HS-27A (cell line): ENCODE data around the gene ROS1.

Source experiments
- DNase-seq: peaks from one replicate; pipeline ENCODE4 v3.0.0-alpha.2; 2012; ENCODE audit warnings: low read depth, missing footprints

ROS1 gene

DNA sequence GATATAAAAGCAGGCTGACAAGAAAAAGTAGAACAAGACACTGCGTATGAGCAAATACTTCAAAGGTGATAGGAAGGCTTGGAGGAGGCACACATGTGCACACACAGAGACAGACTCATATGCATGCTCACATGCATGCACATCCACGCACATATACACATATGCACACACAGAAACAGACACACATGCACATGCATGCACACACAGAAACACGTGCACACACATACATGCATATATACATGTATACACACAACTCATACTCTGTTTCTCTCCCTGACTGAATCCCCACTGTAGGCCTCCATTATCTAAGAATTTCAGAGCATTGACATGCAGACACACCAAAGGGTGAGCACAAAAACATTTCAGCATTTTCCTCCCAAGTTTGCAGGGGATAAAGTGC is 116.7 kb downstream of the ROS1 start:
- DNase-seq, result no peak

- DNase-seq, result no peak
Observed at GRCh38 chr6:117307655-117308054, 118.1 kb downstream of the ROS1 start.

DNA sequence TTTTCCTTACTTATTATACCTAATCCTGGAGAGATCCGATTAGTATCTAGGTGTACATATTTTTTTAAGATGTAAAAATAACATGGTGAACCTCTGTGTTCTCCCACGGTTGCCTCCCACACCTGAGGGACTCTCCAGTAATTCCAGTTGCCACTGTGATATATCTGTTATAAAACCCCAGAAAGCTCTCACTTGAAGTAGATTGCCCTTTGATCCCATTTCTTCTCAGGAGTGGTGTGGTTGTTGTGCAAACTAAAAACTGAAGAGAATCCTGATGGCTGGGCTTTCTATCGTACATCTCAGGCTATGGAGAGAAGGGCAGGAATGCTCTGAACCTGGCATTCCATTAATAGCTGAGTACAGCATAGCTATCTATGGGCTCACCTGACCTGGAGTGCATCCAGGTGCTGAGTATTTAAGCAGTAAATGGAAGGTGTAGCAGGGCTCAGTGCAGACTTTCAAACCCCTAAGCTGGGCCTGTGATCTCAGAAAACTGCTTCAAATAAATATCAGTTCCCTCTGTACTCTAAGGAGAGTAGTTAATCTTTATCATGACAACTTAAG is 119.4 kb downstream of the ROS1 start:
- no peak for DNase-seq

DNA sequence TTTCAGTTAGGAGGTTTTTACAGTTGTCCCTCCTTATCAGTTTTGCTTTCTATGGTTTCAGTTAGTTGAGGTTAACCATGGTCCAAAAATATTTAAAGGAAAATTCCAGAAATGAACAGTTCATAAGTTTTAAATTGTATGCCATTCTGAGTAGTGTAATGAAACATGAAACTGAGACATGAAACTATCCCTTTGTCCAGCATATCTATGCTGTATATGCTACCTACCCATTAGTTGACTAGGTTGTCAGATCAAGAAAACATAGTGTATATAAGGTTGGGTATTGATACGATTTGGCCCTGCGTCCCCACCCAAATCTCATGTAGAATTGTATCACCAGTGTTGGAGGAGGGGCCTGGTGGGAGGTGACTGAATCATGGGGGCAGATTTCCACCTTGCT is 121.3 kb downstream of the ROS1 start:
- DNase-seq, result no peak

- DNase-seq, result no peak
Observed at GRCh38 chr6:117303323-117303722, 122.4 kb downstream of the ROS1 start.

DNA sequence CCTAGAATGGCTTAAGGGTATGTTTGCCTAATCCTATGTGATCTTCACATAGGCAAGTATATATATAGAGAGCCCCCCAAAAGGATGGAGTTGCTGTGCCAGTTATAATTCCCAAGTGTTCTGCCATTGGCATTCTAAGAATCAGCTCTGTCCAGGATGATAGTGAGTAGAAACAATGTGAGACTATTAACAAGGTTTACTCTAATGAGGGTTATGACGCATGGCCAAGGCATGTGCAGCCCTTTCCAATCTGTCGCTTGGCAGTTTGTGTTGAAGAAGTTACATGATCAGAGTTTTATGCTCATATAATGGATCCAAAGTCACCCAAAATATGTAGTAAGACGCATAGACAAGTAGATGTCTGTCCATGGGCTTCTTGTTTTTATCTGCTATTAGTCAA is 126.8 kb downstream of the ROS1 start:
- DNase-seq, result no peak

- no peak for DNase-seq
Observed at GRCh38 chr6:117290173-117290846, 135.4 kb downstream of the ROS1 start.

GRCh38 chr6:117288083-117288715 is 137.5 kb downstream of the ROS1 start:
- DNase-seq, result no peak

DNA sequence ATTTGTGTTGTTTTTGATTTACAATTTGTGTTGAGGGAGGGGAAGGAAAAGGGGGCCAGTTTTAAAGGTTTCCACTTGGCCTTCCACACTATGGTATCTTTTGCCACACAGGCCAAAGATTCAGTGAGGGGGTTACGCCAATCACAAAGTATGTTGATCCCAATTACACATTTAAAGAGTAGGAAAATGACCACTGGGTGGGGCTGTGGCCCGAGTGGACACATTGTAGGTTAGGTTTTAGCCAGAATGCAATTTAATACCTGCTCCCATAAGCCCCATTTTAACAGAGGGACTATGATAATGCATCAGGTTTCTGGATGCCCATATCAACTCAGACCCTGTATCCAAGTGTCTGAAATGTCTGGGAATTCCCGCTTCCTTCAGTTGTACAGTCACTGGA is 144.8 kb downstream of the ROS1 start:
- DNase-seq, result no peak

DNA sequence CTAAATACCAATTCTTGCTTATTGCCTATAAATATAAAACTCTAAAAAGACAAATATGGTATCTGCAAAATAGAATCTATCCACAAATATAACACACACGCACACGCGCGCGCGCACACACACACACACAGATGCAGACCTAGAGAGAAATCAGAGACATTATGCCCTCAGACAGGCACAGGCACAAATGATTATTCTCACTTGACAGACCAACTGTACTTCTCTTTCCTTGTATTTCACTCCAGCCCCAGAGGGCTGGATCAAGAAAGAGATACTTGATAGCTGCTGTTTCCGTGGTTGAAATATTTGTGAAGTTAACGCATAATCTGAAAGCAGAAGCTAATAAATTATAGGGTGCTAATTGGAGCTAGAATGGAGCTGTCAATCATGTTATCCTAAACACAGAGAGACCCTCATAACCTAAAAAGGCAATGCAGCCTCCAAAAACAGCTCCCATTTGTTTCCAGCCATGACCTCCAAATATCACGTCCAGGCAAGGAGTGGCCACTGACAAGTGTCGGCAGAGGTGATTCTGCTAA is 148.9 kb downstream of the ROS1 start:
- no peak for DNase-seq

- no peak for DNase-seq
Observed at GRCh38 chr6:117275711-117276110, 150.0 kb downstream of the ROS1 start.

DNA sequence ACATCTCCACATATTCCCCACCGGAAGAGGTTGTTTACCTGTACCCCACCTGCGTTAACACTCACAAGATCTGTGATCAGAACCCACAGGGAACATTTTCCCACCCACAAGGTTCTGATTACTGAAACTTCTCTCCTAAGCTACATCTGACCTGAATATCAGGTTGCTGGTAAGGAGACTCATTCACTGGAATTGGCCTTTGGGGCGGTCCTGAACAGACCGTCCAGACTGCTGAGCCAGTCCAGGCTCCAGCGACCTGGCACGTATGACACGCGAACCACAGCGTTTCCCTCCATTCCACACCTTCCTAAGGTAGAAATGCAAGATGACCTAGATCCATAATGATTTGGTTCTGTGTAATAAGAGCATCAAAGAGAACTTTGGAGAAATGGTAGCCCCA is 150.5 kb downstream of the ROS1 start:
- DNase-seq, result no peak

DNA sequence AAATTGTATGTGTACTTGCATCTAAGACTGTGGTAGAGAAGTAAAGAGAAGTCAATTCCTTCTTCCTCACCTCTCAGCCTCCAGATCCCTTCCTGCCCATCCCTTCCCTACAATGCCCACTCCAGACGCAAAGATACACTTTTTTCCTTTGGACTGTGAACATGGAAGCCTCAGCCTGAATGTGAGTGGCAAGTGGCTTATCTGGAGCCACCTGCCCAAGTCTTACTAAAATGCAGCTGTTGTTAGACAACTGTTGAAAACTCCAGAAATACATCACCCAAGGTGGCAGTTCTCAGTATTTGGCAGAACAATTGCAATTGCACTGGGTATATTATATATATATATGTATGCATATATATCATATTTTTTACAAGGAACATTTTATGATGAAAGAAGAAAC is 152.9 kb downstream of the ROS1 start:
- no peak for DNase-seq

- no peak for DNase-seq
Observed at GRCh38 chr6:117272032-117272866, 153.5 kb downstream of the ROS1 start.

- no peak for DNase-seq
Observed at GRCh38 chr6:117270843-117271507, 154.8 kb downstream of the ROS1 start.

- no peak for DNase-seq
Observed at GRCh38 chr6:117270055-117270842, 155.5 kb downstream of the ROS1 start.

GRCh38 chr6:117269638-117270054 is 156.1 kb downstream of the ROS1 start:
- no peak for DNase-seq

- DNase-seq, result no peak
Observed at GRCh38 chr6:117268924-117269323, 156.8 kb downstream of the ROS1 start.

DNA sequence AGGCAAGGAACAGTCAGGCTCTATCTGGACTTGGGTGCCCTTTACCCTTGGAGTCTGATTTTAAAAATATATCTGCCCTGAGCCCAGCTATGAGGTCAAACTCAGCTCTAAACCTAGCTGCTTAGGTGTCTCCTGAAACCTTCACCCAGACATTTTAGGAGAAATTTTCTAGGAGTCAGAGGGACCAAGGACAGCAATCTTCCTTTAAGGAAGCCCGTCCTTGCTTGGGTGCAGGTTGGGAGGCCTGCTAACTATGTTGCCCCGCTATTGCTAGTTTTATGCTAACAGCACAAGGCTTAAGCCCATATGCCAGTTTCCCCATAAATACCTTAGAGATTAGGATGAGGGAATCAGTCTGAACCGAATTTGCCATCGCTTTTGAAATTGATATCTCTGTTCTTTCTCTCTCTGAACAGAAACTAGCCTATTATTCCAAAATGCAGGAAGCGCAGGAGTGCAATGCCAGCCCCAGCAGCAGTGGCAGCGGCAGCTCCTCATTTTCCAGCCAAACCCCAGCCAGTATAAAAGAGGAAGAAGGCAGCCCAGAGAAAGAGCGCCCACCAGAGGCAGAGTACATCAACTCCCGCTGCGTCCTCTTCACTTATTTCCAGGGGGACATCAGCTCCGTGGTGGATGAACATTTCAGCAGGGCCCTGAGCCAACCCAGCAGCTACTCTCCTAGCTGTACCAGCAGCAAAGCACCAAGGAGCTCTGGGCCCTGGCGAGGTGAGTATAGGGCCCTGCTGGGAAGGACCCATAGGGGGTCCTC is 157.8 kb downstream of the ROS1 start:
- DNase-seq, result no peak

- no peak for DNase-seq
Observed at GRCh38 chr6:117267054-117267347, 158.7 kb downstream of the ROS1 start.
